Measurements from ENCODE around the gene ACAA1.
"Not testable (repeated sequence)": the region's sequence is repeated elsewhere in the genome, so short reads cannot be mapped to it uniquely, and the experiment has no call there.

Gene ACAA1

GRCh38 chr3:38153221-38153620 lies 16.3 kb upstream of the ACAA1 start:
- no peak for DNase-seq

DNA sequence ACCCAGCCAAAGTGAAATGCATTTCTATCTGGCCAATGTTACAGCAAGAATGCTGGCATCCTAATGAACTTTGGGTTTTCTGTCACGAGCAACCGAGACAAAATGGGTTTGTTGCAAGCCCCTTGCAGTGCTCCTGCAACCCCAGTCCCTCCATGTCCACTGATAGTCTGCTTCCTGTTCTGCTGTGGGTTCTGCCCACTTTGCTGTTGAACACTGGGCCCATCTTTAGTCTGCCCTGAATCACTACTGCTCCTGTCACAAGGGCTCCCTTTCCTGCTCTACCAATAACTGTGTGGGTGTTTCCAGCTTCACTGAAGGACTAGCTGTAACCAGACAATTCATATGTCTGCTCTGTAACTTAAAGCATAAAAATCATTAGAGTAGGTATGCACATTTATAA lies 15.7 kb upstream of the ACAA1 start:
- DNase-seq, result no peak

- no peak for DNase-seq
These were observed 14.8 kb upstream of the ACAA1 start for GRCh38 chr3:38151667-38152265.

DNA sequence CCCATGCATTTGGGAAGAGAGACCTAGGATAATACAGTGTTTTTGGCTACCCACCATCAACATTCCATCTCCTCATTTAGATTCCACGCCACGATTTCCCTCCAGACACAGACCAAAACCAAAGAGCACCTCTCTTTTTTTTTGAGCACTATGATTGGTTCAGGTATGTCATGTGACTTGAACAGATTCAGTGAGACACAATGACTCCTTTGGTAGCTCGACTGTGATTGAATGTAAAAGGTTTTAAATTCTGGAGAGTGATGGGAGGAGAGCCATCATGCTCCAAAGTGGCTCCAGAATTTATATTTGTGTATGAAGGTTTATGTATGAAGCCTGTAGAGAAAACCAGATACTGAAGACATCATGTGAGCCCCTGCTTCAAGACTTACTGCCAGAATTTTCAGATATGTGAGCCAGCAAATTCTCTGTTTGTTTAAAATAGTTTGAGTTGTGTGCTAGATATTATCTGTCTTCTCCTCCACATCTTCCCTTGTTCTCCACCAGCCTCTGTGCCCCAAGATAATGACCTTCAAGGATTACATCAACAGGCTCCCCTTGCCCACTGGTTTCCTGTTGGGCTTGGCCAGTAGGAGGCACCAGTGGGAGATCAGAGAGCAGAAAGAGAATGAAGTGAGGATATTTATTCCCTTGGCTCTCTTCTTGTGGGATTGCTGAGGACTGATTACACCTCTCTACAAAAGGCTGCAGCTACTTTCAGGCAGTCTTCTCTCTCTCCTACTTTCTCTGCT lies 14.0 kb upstream of the ACAA1 start:
- no peak for DNase-seq

DNA sequence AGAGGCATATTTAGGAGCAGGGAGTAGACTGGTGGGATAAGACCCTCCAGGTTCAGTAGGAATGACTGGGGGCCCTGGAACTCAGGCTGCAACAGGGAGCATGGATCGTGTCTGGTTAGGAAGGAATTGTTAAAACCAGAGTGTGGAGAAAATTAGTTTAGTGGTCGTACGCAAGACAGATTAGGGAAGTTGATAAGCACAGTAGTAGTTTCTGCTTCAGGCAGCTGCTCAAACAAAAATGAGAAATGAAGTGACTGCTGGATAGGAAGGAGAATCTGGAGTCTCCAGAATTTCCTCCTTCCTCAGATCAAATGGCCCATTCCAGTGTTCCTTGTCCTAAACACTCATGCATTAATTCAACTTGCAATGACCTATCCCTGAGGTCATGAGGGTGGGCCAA lies 12.8 kb upstream of the ACAA1 start:
- no peak for DNase-seq

GRCh38 chr3:38148311-38148882 lies 11.5 kb upstream of the ACAA1 start:
- DNase-seq, result no peak

DNA sequence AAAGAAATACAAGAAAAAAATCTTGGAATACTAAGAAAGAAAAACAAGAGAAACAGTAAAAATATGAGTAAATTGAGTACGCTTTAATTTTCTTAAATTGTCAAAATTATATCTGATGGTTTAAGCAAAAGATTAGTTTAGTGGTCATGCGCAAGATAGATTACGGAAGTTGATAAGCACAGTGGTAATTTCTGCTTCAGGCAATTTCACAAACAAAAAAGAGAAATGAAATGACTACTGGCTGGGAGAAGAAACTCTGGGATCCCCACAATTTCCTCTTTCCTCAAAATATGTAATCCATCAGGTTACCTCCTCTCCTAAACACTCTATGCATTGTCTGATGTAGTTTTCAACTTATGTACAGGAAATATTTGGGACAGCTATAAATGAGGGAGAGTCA lies 10.5 kb upstream of the ACAA1 start:
- no peak for DNase-seq

- no peak for DNase-seq
These were observed 9.6 kb upstream of the ACAA1 start for GRCh38 chr3:38146504-38146903.

DNA sequence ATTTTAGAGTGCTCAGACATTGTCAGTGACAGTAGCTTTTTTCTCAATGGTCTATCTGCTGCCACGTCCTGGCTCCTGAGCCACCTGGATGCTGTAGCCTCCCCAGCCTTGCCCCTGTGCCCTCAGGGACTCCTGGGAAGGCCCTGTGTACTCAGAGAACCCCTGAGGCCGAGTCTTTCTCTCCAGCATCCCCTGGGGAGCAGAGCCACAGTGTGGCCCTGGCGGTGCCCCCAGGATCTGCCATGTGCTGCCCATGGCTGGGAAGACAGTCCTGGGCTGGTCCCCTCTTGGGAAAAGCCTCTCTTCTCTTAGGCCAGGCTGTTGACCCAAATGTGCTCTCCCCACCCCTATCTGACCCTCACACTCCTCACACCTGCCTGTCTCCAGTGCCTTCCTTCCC lies 6.6 kb upstream of the ACAA1 start:
- no peak for DNase-seq

DNA sequence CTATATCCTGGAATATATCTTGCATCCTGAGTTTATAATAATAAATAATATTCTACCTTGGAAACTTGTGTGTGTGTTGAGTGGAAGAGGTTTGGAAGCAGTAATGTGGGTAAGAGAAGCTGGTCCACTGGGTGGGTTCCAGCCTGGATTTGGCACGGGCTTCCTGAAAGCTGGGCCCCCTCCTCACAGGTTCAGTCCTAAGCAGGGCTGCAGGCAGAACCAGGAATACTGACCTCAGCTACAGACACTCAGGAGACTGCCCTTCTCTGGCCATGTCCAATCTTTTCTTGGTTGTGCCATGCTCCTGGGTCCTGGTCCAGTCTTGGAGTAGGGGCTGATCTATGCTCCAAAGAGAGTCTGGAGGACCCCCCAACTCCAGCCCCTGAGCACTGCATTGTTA lies 6.0 kb upstream of the ACAA1 start:
- DNase-seq, result no peak

DNA sequence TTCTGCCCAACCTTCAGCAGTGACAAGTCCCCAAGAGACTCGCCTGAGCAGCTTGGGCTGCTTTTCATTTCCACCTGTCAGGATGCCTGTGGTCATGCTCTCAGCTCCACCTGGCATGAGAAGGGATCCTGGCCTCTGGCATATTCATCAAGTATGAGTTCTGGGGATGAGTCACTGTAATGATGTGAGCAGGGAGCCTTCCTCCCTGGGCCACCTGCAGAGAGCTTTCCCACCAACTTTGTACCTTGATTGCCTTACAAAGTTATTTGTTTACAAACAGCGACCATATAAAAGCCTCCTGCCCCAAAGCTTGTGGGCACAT lies 5.0 kb upstream of the ACAA1 start:
- no peak for DNase-seq

GRCh38 chr3:38141173-38141951 lies 4.4 kb upstream of the ACAA1 start:
- no peak for DNase-seq

GRCh38 chr3:38140326-38141172 lies 3.6 kb upstream of the ACAA1 start:
- no peak for DNase-seq

DNA sequence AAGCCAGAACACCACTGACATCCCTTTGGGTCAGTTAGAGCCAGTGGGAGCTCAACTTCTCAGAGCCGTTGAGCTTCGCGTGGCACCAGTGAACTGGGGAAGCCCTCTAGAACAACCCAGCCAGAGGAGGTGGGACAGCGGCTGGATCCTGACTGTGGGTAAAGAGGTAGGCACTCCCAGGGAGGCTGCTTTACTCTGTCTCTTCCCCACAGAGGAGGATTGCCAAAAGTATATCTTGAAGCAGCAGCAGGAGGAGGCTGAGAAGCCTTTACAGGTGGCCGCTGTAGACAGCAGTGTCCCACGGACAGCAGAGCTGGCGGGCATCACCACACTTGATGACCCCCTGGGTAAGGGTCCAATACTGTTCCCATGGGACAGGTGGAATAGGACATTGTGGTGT lies 2.7 kb upstream of the ACAA1 start:
- no peak for DNase-seq

DNA sequence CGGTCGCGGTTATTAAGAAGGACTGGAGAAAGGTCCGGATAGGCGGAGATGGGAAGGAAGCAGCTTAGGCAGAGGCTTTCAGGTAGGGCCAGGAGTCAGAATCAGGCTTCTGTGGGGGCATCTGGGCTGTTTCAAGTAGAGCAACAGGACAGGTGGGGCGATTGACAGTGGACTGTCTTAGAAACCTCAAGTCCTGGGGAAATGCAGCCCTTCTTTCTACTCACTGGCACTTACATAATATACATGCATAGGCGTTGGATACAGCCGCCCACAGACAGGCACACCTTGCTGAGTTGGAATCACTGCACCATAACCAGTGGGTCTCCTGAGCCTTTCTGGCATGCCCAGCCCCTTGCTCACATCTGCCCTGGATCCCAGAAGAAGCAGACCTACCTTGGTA lies 2.3 kb upstream of the ACAA1 start:
- no peak for DNase-seq

DNA sequence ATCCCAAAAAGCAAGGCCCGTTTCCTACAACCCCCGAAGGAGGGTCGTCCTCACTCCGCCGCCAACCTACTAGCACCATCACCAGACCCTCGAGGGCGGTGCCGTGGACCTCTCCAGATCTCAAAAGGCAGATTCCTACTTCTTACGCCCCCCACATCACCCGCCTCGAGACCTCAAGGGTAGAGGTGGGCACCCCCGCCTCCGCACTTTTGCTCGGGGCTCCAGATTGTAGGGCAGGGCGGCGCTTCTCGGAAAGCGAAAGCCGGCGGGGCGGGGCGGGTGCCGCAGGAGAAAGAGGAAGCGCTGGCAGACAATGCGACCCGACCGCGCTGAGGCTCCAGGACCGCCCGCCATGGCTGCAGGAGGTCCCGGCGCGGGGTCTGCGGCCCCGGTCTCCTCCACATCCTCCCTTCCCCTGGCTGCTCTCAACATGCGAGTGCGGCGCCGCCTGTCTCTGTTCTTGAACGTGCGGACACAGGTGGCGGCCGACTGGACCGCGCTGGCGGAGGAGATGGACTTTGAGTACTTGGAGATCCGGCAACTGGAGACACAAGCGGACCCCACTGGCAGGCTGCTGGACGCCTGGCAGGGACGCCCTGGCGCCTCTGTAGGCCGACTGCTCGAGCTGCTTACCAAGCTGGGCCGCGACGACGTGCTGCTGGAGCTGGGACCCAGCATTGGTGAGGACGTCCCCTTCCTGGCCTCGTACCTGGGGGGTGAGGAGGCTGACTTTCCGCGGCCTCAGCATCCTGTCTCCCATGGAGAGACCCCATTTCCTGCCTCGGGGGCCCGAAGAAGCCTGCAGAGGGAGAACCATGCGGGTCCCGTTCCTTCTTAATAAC lies 1.6 kb upstream of the ACAA1 start, which contains the start of gene MYD88:
TSS of gene MYD88 (plus strand) at position 313 of the 842 bp plus-strand sequence. CDS start at position 353, 40 bp downstream.
- DNase-seq, result peak; percentile 22

- no peak for DNase-seq
These were observed 855 bp upstream of the ACAA1 start for GRCh38 chr3:38137615-38138348.

GRCh38 chr3:38136393-38136776 lies 542 bp downstream of the ACAA1 start:
- no peak for DNase-seq

GRCh38 chr3:38135621-38136277 lies 1.2 kb downstream of the ACAA1 start:
- not testable (repeated sequence) for DNase-seq

DNA sequence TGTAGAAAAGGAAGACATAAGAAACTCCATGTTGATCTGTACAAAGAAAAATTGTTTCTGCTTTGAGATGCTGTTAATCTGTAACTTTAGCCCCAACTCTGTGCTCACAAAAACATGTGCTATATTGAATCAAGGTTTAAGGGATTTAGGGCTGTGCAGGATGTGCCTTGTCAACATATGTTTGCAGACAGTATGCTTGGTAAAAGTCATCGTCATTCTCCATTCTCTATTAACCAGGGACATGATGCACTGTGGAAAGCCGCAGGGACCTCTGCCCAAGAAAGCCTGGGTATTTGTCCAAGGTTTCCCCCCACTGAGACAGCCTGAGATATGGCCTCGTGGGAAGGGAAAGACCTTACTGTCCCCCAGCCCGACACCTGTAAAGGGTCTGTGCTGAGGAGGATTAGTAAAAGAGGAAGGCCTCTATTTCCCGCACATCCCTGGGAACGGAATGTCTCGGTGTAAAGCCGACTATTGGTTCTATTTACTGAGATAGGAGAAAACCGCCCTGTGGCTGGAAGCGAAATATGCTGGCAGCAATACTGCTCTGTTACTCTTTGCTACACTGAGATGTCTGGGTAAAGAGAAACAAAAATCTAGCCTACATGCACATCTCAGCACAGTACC lies 2.3 kb downstream of the ACAA1 start:
- not testable (repeated sequence) for DNase-seq

Measured in NCI-H1092 treated with DMSO at 0.1 percent for 48 hours (cell line).